Testis (tissue), 3 donors: ENCODE data around the gene WDR86. TPM values are rescaled to one million over a fixed set of nuclear protein-coding genes. Genes with fewer than 3 reads are reported as not detected.

Experiments used
- DNase-seq: peaks from one replicate; pipeline ENCODE4 v3.0.0-alpha.2; 2019
- H3K27ac ChIP-seq, 2 donors: fragments of 200-600 bp; sonication (generic); one replicate each; pipeline ENCODE4 v1.5.1; 2019
- H3K27me3 ChIP-seq: fragments of 200-600 bp; sonication (generic); one replicate; pipeline ENCODE4 v1.5.1; 2019
- H3K36me3 ChIP-seq: fragments of 200-600 bp; sonication (generic); one replicate; pipeline ENCODE4 v1.5.1; 2017; ENCODE audit warnings: low read depth; ENCODE audit errors: missing control alignments
- H3K4me1 ChIP-seq: fragments of 200-600 bp; sonication (generic); one replicate; pipeline ENCODE4 v1.5.1; 2019
- H3K4me3 ChIP-seq, 2 donors: fragments of 200-600 bp; sonication (generic); one replicate each; pipeline ENCODE4 v1.5.1; 2017 to 2019
- H3K9me3 ChIP-seq: fragments of 200-600 bp; sonication (generic); one replicate; pipeline ENCODE4 v1.5.1; 2017
- POLR2A ChIP-seq: fragments of 450-650 bp; IDR thresholded peaks from one replicate; pipeline ENCODE4 v1.6.1; 2017; ENCODE audit warnings: antibody characterized with exemption, mild to moderate bottlenecking, moderate library complexity
- WGBS, 2 donors: methylation state at CpG; one replicate each; pipeline ENCODE4 v1.1.5; 2018; 5-methylcytosine and 5-hydroxymethylcytosine counted together
- intact Hi-C: fragments of 100-400 bp; cut with DNase I; formaldehyde crosslinking; loops from one replicate; pipeline ENCODE4 v1.15.1; 2023; ENCODE audit warnings: low total_unique reads
- polyA plus RNA-seq: library from polyadenylated mRNA; stranded (reverse); fragments of 350-450 nt; fragmentation: Illumina TruSeq; extraction: RNeasy Lipid Tissue Mini Kit (QIAGEN cat#74804); gene quantifications from one replicate; pipeline ENCODE4 v1.2.3, GENCODE V29; 2014; ENCODE audit warnings: low read depth, low replicate concordance; ENCODE audit not compliant: insufficient read depth
- total RNA-seq, 2 donors: library from RNA; depleted of rRNA; stranded (reverse); fragments of >200 nt; gene quantifications; one replicate each; pipeline ENCODE4 v1.2.3, GENCODE V29; 2016
- TF ChIP-seq, protein P1 (sequence below), 3 experiments: fragments of 450-650 bp in 2 of 3; fragments of 200-600 bp in 1 of 3; sonication (generic) in 1 of 3; IDR thresholded peaks; one replicate each; pipeline ENCODE4 v1.5.1; 2016 to 2019; ENCODE audit warnings: antibody characterized with exemption in 3 of 3, mild to moderate bottlenecking in 2 of 3, moderate library complexity in 1 of 3

WDR86 gene
- total and polyA plus RNA-seq, 3 donors from 2014 or later, result 2.8 to 20.3 (median 9.6) TPM

DNA sequence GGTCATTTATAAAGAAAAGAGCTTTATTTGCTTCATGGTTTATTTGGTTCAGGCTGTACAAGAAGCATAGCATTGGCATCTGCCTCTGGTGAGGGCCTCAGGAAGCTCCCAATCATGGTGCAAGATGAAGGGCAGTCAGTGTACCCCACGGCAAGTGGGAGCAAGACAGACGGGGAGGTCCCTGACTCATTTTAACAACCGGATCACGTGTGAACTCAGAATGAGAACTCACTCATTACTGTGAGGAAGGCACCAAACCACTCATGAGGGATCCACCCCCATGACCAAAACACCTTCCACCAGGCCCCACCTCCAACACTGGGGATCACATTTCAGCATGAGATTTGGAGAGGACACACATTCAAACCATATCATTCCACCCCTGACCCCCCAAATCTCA is 45.9 kb upstream of the WDR86 start:
- intact Hi-C loops, result no loop called here
- H3K36me3 ChIP-seq, result no peaks in the 10 kb centered on the region
- H3K27me3 ChIP-seq, result no peaks in the 10 kb centered on the region
- 93 to 96% methylated on average over 4 of the region's 4 CpGs for WGBS, 2 donors
- no peaks in the 10 kb centered on the region for H3K9me3 ChIP-seq
- H3K27ac ChIP-seq, result no peak overlapping the region
- TF ChIP-seq, protein P1, sequence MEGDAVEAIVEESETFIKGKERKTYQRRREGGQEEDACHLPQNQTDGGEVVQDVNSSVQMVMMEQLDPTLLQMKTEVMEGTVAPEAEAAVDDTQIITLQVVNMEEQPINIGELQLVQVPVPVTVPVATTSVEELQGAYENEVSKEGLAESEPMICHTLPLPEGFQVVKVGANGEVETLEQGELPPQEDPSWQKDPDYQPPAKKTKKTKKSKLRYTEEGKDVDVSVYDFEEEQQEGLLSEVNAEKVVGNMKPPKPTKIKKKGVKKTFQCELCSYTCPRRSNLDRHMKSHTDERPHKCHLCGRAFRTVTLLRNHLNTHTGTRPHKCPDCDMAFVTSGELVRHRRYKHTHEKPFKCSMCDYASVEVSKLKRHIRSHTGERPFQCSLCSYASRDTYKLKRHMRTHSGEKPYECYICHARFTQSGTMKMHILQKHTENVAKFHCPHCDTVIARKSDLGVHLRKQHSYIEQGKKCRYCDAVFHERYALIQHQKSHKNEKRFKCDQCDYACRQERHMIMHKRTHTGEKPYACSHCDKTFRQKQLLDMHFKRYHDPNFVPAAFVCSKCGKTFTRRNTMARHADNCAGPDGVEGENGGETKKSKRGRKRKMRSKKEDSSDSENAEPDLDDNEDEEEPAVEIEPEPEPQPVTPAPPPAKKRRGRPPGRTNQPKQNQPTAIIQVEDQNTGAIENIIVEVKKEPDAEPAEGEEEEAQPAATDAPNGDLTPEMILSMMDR (IDR thresholded peaks at IDR 0.05), result no peak
- no peak for TF ChIP-seq POLR2A
- DNase-seq, result no peak
- H3K4me1 ChIP-seq, result peaks cover 15% of the 10 kb centered on the region
- no peak overlapping the region for H3K4me3 ChIP-seq

DNA sequence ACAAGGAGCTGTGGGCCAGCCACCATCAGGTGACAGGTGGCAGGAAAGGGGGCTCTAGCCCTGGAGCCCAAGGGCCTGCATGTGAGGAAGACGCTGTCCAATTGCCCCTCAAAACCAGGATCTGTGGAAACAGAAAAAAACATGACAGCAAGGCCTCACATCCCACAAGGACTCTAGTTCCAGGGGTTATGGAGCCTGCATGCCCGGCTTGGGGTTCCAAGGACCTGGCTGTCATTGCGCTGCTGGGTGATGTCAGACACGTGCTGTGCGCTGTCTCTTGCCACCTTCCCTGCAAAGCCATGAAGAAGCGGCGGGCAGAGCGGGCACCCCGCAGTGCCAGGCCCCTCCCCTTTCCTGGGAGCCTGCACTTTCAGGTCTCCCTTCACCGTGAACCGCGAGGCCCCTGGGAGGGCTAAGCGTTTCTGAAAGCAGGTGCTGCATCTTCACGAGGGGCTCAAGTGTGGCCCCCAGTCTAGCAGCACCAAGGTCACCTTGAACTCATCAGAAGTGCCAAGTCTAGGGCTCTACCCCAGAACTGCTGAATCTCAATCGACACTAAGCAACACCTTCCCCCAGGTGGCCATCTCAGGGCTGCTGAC is 45.2 kb upstream of the WDR86 start:
- peaks cover 9% of the 10 kb centered on the region for H3K4me1 ChIP-seq
- no peak overlapping the region for H3K27ac ChIP-seq
- H3K9me3 ChIP-seq, result no peaks in the 10 kb centered on the region
- DNase-seq, result peak; percentile 8
- WGBS, 2 donors, result 88 to 92% methylated on average over 7 to 15 of the region's 15 CpGs
- no peak overlapping the region for H3K4me3 ChIP-seq
- TF ChIP-seq, protein P1 (IDR thresholded peaks at IDR 0.05), result no peak
- TF ChIP-seq POLR2A, result no peak
- H3K27me3 ChIP-seq, result no peaks in the 10 kb centered on the region
- H3K36me3 ChIP-seq, result no peaks in the 10 kb centered on the region
- intact Hi-C loops, result no loop called here

DNA sequence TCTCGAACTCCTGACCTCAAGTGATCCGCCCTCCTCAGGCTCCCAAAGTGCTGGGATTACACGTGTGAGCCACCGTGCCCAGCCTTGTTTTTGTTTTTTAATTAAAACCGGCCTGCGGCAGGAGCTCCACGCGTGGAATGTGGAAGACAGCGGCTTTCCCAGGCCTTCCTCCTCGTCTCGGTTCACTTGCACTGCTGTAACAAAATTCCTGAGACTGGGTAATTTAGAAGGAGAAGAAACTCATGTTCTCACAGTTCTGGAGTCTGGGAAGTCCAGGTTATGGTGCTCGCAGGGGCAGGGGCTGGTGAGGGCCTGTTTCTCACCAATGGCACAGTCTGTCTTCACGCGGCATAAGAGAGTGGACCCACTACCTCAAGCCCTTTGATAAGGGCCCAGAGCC is 44.5 kb upstream of the WDR86 start:
- no peaks in the 10 kb centered on the region for H3K27me3 ChIP-seq
- no peak overlapping the region for H3K4me3 ChIP-seq
- intact Hi-C loops, result no loop called here
- peaks cover 1% of the 10 kb centered on the region for H3K4me1 ChIP-seq
- TF ChIP-seq POLR2A, result no peak
- no peaks in the 10 kb centered on the region for H3K9me3 ChIP-seq
- WGBS, 2 donors, result 89 to 92% methylated on average over 14 of the region's 14 CpGs
- H3K27ac ChIP-seq, result no peak overlapping the region
- no peak for DNase-seq
- H3K36me3 ChIP-seq, result no peaks in the 10 kb centered on the region

DNA sequence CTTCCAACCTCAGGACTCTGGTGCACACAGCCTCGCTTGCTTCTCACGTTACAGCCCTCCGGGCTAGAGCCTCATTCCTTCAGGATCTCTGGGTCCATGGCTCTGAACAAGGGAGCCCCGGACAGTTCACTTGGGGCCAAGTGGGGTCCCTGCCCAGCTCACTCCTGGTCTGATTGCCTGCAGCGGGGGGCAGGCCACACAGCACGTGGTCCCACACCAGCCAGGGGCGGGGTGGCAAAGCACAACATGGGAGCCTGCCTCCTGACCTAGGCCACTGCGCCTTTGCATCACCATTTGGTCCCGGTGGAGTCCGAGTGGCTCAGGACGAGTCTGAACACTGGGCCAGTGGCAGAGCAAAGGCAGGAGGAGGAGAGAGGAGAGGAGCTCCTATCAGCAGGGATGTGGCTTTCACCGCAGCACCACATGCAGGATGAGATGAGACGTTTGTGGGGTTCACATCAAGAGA is 43.5 kb upstream of the WDR86 start:
- intact Hi-C loops, result no loop called here
- no peaks in the 10 kb centered on the region for H3K27me3 ChIP-seq
- peak; percentile 9 for DNase-seq
- H3K36me3 ChIP-seq, result no peaks in the 10 kb centered on the region
- H3K4me3 ChIP-seq, result no peak overlapping the region
- no peaks in the 10 kb centered on the region for H3K4me1 ChIP-seq
- H3K9me3 ChIP-seq, result no peaks in the 10 kb centered on the region
- TF ChIP-seq POLR2A, result no peak
- TF ChIP-seq, protein P1 (IDR thresholded peaks at IDR 0.05), result no peak
- no peak overlapping the region for H3K27ac ChIP-seq
- WGBS, 2 donors, result 74 to 86% methylated on average over 9 to 13 of the region's 13 CpGs

DNA sequence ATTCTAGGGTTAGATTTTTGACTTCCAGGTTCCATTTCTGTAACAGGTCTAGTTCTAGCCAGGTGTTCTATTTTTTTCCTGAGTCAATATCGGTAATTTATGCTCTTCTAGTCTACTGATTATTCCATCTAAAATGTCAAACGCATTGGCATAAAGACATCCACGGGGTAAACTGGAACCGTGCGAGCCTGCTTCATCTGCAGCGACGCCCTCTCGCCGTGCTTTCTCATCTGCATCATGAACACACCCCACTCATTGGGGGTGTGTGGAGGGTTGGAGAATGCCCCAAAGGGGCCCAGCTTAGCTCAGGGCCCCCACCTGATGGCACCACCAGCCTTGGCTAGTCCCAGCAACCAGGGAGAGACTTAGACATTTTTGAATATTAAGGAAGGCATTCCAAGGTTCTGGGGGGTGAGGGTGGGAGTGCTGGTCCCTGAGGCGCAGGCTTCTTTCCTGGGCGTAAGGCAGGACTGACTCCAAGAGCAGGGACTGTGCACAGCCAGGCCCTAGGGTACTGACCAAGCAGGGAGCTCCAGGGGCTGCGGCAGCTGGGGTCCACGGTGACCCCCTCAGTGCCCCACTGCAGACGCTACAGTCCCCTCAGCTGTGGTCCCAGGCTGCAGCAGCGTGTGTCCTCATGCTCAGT is 43.0 kb upstream of the WDR86 start:
- intact Hi-C loops, result no loop called here
- 77 to 82% methylated on average over 14 to 15 of the region's 15 CpGs for WGBS, 2 donors
- peak; percentile 10 for DNase-seq

More for the DNA sequence above, 43.0 kb upstream of the WDR86 start:
- Histone ChIP-seq H3K4me1 (no peaks in the 10 kb centered on the region), H3K27me3 (no peaks in the 10 kb centered on the region), H3K4me3 (no peak overlapping the region), H3K36me3 (no peaks in the 10 kb centered on the region), H3K27ac (no peak overlapping the region), H3K9me3 (no peaks in the 10 kb centered on the region)
- TF ChIP-seq, protein P1 (IDR thresholded peaks at IDR 0.05), result no peak
- no peak for TF ChIP-seq POLR2A
